22Rv1 (cell line): ENCODE results near the gene PRPSAP2.

Source experiments
- H3K27ac ChIP-seq: fragments of 450-650 bp; 2 replicates; pipeline ENCODE4 v1.5.1; 2017
- CTCF ChIP-seq: fragments of 450-650 bp; IDR thresholded peaks from 2 replicates; pipeline ENCODE4 v1.5.1; 2017; ENCODE audit warnings: mild to moderate bottlenecking
- ZFX ChIP-seq: fragments of 450-650 bp; IDR thresholded peaks from 2 replicates; pipeline ENCODE4 v1.6.1; 2017; ENCODE audit warnings: antibody characterized with exemption, borderline replicate concordance

PRPSAP2 gene

GRCh38 chr17:18968945-18969887, 111.3 kb downstream of the PRPSAP2 start:
- no peak for TF ChIP-seq CTCF
- no peak for TF ChIP-seq ZFX

GRCh38 chr17:18970582-18971480, 112.9 kb downstream of the PRPSAP2 start:
- no peak overlapping the region for H3K27ac ChIP-seq
- no peak for TF ChIP-seq ZFX
- peak; percentile 16 for TF ChIP-seq CTCF

More at GRCh38 chr17:18968945-18969887, 111.3 kb downstream of the PRPSAP2 start:
- no peak overlapping the region for H3K27ac ChIP-seq

- H3K27ac ChIP-seq = no peak overlapping the region
- TF ChIP-seq ZFX (no peak), CTCF (no peak)
Measured at GRCh38 chr17:18971801-18972200, 113.9 kb downstream of the PRPSAP2 start.

- no peak overlapping the region for H3K27ac ChIP-seq
- TF ChIP-seq CTCF (no peak), ZFX (no peak)
Measured at GRCh38 chr17:18974407-18975149, 116.6 kb downstream of the PRPSAP2 start.

GRCh38 chr17:18975597-18975996, 117.7 kb downstream of the PRPSAP2 start:
- H3K27ac ChIP-seq = no peak overlapping the region
- no peak for TF ChIP-seq ZFX
- no peak for TF ChIP-seq CTCF

- TF ChIP-seq CTCF (no peak), ZFX (no peak)
- no peak overlapping the region for H3K27ac ChIP-seq
Measured at GRCh38 chr17:18976201-18976600, 118.3 kb downstream of the PRPSAP2 start.
